Loucy (cell line): ENCODE measurements around the gene MCTP2.

ENCODE experiments used
- H2AFZ ChIP-seq: fragments of 200-600 bp; sonication (generic); 2 replicates; pipeline ENCODE4 v1.6.0; 2016; ENCODE audit warnings: antibody characterized with exemption, mild to moderate bottlenecking, low read length, moderate library complexity
- H3F3A ChIP-seq: fragments of 200-600 bp; 2 replicates; pipeline ENCODE4 v1.6.0; 2016; ENCODE audit warnings: antibody characterized with exemption, low read depth, mild to moderate bottlenecking
- H3K27me3 ChIP-seq: fragments of 200-600 bp; sonication (generic); 2 replicates; pipeline ENCODE4 v1.6.1; 2014; ENCODE audit warnings: low read length, mild to moderate bottlenecking; ENCODE audit not compliant: insufficient read depth, poor library complexity, severe bottlenecking
- H3K36me3 ChIP-seq: fragments of 200-600 bp; sonication (generic); 2 replicates; pipeline ENCODE4 v1.6.1; 2016; ENCODE audit warnings: low read length; ENCODE audit not compliant: insufficient read depth
- H3K4me1 ChIP-seq: fragments of 200-600 bp; sonication (generic); 2 replicates; pipeline ENCODE4 v1.5.1; 2014; ENCODE audit warnings: low read length, mild to moderate bottlenecking; ENCODE audit not compliant: insufficient read depth, poor library complexity, severe bottlenecking
- H3K4me2 ChIP-seq: fragments of 200-600 bp; sonication (generic); 2 replicates; pipeline ENCODE4 v1.6.0; 2014; ENCODE audit warnings: antibody characterized with exemption, low read length, low read depth, mild to moderate bottlenecking; ENCODE audit not compliant: poor library complexity, severe bottlenecking
- H3K4me3 ChIP-seq: fragments of 200-600 bp; sonication (generic); 2 replicates; pipeline ENCODE4 v1.5.1; 2014; ENCODE audit warnings: low read length, mild to moderate bottlenecking, mixed read lengths; ENCODE audit not compliant: poor library complexity, severe bottlenecking
- H3K79me2 ChIP-seq: fragments of 200-600 bp; sonication (generic); 2 replicates; pipeline ENCODE4 v1.6.1; 2014; ENCODE audit warnings: low read length; ENCODE audit not compliant: insufficient read depth
- H3K9ac ChIP-seq: fragments of 200-600 bp; sonication (generic); 2 replicates; pipeline ENCODE4 v1.6.0; 2014; ENCODE audit warnings: mild to moderate bottlenecking, low read depth, low read length, moderate library complexity; ENCODE audit not compliant: poor library complexity, severe bottlenecking
- H3K9me2 ChIP-seq: fragments of 200-600 bp; sonication (generic); replicated peaks from 2 replicates; pipeline ENCODE4 v1.6.1; 2016; ENCODE audit warnings: low read depth, low read length, mixed read lengths
- H3K9me3 ChIP-seq: fragments of 200-600 bp; sonication (generic); 2 replicates; pipeline ENCODE4 v1.6.1; 2014; ENCODE audit warnings: mild to moderate bottlenecking, antibody characterized with exemption, low read length, low read depth; ENCODE audit not compliant: insufficient read depth
- H4K20me1 ChIP-seq: fragments of 200-600 bp; sonication (generic); 2 replicates; pipeline ENCODE4 v1.6.0; 2014; ENCODE audit warnings: antibody characterized with exemption, low read length, mild to moderate bottlenecking; ENCODE audit not compliant: insufficient read depth, poor library complexity, severe bottlenecking
- EZH2phosphoT487 ChIP-seq: fragments of 200-600 bp; IDR thresholded peaks from 2 replicates; pipeline ENCODE4 v1.6.1; 2018; ENCODE audit warnings: antibody characterized with exemption, mild to moderate bottlenecking, moderate library complexity, borderline replicate concordance
- TF ChIP-seq, protein P1 (sequence below): fragments of 200-600 bp; sonication (generic); conservative IDR thresholded peaks from 2 replicates; pipeline ENCODE4 v1.5.1; 2014; ENCODE audit warnings: mild to moderate bottlenecking, antibody characterized with exemption, low read length

The MCTP2 gene

DNA sequence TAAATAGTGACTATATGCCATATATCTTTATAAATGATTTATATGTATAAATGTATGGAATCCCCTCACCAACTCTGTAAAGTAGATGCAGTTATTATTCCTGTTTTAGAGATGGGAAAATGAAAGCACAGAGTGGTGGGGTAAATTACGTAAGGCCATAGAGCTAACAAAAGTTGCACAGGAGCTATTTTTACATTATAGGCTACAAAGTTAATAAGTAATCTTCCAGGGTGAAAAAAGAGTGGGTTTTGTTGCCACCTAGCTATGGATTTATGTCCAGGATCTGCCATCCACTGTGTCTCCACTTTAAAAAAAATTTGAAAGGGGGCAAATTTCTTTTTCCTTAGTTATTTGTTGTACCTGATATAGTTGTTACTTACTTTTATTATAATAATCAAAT, 235.7 kb downstream of the MCTP2 start:
- H3F3A ChIP-seq = no peaks in the 10 kb centered on the region
- peaks cover 43% of the 10 kb centered on the region; the same call in 1 of the 2 replicates for H3K36me3 ChIP-seq
- no peaks in the 10 kb centered on the region for H3K27me3 ChIP-seq
- H2AFZ ChIP-seq = no peak overlapping the region
- no peak overlapping the region for H3K4me3 ChIP-seq
- no peak for TF ChIP-seq EZH2phosphoT487
- TF ChIP-seq, protein P1, sequence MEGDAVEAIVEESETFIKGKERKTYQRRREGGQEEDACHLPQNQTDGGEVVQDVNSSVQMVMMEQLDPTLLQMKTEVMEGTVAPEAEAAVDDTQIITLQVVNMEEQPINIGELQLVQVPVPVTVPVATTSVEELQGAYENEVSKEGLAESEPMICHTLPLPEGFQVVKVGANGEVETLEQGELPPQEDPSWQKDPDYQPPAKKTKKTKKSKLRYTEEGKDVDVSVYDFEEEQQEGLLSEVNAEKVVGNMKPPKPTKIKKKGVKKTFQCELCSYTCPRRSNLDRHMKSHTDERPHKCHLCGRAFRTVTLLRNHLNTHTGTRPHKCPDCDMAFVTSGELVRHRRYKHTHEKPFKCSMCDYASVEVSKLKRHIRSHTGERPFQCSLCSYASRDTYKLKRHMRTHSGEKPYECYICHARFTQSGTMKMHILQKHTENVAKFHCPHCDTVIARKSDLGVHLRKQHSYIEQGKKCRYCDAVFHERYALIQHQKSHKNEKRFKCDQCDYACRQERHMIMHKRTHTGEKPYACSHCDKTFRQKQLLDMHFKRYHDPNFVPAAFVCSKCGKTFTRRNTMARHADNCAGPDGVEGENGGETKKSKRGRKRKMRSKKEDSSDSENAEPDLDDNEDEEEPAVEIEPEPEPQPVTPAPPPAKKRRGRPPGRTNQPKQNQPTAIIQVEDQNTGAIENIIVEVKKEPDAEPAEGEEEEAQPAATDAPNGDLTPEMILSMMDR = no peak
- no peaks in the 10 kb centered on the region for H3K9me3 ChIP-seq
- no peak overlapping the region for H3K9ac ChIP-seq
- no peak overlapping the region for H3K4me2 ChIP-seq
- peaks cover 12% of the 10 kb centered on the region for H3K4me1 ChIP-seq
- no peaks in the 10 kb centered on the region for H3K9me2 ChIP-seq
- no peaks in the 10 kb centered on the region for H3K79me2 ChIP-seq
- peaks cover 4% of the 10 kb centered on the region for H4K20me1 ChIP-seq

- Histone ChIP-seq H3K9me2 (no peaks in the 10 kb centered on the region), H3F3A (no peaks in the 10 kb centered on the region), H3K9me3 (no peaks in the 10 kb centered on the region), H3K9ac (no peak overlapping the region), H3K4me3 (no peak overlapping the region), H3K79me2 (no peaks in the 10 kb centered on the region), H3K36me3 (peaks cover 59% of the 10 kb centered on the region), H3K27me3 (no peaks in the 10 kb centered on the region), H2AFZ (no peak overlapping the region), H3K4me2 (no peak overlapping the region), H4K20me1 (no peaks in the 10 kb centered on the region), H3K4me1 (peaks cover 12% of the 10 kb centered on the region)
- TF ChIP-seq, protein P1 = no peak
- no peak for TF ChIP-seq EZH2phosphoT487
Observed at GRCh38 chr15:94470492-94470891, 239.1 kb downstream of the MCTP2 start.

DNA sequence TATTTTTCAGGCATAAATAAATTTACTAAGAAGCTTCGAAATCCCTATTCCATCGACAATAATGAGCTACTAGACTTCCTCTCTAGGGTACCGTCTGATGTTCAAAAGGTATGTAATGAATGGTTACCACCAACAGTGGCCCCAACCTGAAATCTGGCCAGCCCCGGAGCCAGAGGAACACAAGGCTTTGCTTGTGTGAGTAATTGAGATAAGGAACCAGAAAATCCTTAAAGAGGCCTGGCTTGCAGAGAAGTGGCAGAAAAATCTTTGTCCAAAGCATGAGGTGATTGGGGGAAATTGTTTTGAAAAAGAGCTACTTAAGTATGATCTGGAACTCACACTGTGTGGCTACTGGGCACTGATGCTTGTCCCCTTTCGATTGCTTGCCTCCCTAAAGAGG, 245.3 kb downstream of the MCTP2 start:
- no peaks in the 10 kb centered on the region for H3K79me2 ChIP-seq
- H3K36me3 ChIP-seq = peaks cover 90% of the 10 kb centered on the region
- H3F3A ChIP-seq = no peaks in the 10 kb centered on the region
- H3K9me2 ChIP-seq = no peaks in the 10 kb centered on the region
- no peaks in the 10 kb centered on the region for H3K4me1 ChIP-seq
- H3K9me3 ChIP-seq = no peaks in the 10 kb centered on the region
- no peak overlapping the region for H2AFZ ChIP-seq
- no peaks in the 10 kb centered on the region for H3K27me3 ChIP-seq
- H3K9ac ChIP-seq = no peak overlapping the region
- H3K4me2 ChIP-seq = no peak overlapping the region
- no peak overlapping the region for H3K4me3 ChIP-seq
- H4K20me1 ChIP-seq = no peaks in the 10 kb centered on the region
- no peak for TF ChIP-seq EZH2phosphoT487

DNA sequence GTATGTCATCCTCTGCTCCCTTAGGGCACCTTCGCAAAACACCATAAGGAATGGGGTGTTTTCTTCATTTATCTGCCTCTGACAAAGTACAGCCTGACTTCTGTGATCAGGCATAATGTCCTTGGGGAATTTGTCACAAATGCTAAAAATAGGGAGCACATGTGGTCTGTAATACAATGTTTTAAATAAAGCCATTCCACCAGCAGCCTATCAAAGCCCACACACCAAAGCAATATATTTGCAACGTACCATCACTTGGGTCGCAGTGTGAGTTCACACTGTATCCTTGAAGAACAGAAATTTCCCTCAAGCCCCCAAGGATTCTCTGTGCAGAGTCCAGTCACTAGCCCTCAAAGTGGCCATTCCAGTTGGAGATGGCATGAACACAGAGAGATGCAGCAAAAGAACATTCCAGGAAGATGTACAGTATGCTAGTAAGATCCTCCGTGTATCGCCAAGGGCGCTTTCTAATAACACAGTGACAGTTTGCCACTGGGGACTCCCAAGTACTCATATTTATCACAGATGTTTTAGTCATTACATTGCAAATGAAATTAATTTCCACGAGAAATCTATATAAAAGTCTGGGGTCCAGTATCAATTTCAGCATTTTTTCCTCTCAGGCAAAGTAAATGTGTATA, 246.7 kb downstream of the MCTP2 start:
- Histone ChIP-seq H3K4me1 (no peaks in the 10 kb centered on the region), H3K27me3 (no peaks in the 10 kb centered on the region), H3K79me2 (no peaks in the 10 kb centered on the region), H3K4me3 (no peak overlapping the region), H3K36me3 (peaks cover 99% of the 10 kb centered on the region), H3K4me2 (no peak overlapping the region), H3F3A (no peaks in the 10 kb centered on the region), H3K9me2 (no peaks in the 10 kb centered on the region), H4K20me1 (no peaks in the 10 kb centered on the region), H3K9ac (no peak overlapping the region), H3K9me3 (no peaks in the 10 kb centered on the region), H2AFZ (no peak overlapping the region)
- no peak for TF ChIP-seq EZH2phosphoT487
- TF ChIP-seq, protein P1 = no peak
